Endometrial microvascular endothelial cells (primary cell): ENCODE data around the gene CDKN2D. TPM values are rescaled to one million over a fixed set of nuclear protein-coding genes. Genes with fewer than 3 reads are reported as not detected.
"Not testable (repeated sequence)": the region's sequence is repeated elsewhere in the genome, so short reads cannot be mapped to it uniquely, and the experiment has no call there.

Source experiments
- in situ Hi-C: cut with HindIII; loops from 2 replicates; pipeline ENCODE4 v1.10.0; 2017; ENCODE audit warnings: low sequenced_read_pairs, low pct_unique_long_range_greater_than_20kb; ENCODE audit errors: inconsistent ontology term
- total RNA-seq: library from RNA; depleted of rRNA; stranded (reverse); fragments of >200 nt; gene quantifications from one replicate; pipeline ENCODE4 v1.2.3, GENCODE V29; 2015; ENCODE audit errors: inconsistent ontology term

CDKN2D gene
- total RNA-seq, 1 donor from 2014 or later = 2.0 TPM

DNA sequence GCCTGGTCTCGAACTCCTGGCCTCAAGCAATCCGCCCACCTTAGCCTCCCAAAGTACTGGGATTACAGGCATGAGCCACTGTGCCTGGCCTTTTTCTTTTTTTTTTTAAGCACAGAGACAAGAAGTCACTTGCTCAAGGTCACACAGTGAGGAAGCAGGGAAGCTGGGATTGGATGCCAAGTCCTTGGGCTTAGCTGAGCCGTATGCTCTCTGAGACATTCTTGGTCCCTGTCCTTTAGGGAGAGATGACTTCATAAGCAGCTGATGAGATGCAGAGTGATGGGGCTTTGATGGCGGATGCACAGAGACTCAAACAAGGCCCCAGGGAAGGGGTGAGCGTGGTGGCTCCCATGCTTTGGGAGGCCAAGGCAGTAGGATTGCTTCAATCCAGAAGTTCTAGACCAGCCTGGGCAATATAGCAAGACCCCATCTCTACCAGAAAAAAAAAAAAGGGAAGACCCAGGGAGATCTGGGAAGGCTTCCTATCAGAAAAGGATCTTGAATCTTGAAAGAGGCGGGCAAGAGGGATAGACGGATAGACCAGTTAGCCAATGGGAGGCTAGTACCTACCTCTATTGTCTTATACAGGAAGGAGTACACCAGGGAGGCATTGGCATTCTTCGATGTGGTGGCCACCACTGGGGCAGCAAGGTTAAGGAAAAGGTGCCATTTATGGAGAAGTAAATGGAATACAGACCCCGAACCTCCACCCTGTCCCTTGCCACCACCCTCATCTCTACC is 14.4 kb upstream of the CDKN2D start:
- in situ Hi-C loops = no loop called here

DNA sequence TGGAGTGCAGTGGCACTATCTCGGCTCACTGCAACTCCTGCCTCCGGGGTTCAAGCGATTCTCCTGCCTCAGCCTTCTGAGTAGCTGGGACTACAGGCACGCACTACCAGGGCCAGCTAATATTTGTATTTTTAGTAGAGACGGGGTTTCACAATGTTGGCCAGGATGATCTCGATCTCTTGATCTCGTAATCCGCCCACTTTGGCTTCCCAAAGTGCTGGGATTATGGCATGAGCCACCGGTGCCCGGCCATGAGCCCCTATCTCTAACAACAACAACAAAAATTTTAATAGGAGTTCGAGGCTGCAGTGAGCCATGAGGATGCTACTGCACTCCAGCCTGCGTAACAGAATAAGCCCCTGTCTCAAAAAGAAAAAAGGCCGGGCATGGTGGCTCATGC is 13.3 kb upstream of the CDKN2D start:
- in situ Hi-C loops = no loop called here

DNA sequence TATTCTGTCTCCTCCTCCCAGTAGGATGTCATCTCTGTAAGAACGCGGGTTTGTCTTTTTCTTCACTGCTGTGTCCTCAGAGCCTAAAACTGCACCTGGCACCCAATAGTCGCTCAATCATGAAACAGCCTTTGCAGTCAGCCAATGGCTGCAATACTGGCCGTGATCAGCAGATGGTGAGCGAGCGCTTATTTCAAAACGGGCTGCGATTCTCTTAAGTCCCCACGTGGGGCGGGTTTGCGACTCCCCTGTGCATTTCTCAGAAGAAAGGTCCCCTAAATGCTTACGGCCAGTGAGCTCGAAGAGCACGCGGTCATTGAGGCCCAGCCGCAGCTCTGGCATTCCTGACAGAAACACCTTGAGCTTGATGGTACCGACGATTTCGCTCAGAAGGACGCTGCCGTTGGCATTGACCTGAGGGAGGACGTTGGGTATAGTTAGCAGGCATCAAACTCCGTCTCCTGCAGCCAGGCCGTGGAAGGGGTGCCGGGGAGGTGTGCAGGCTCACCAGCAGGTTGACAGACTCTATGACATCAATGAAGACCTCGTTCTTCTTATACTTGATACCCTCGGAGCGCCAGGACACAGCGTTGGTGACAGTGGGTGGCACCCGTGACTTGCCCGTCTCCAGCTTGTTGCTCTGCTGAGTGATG is 12.3 kb upstream of the CDKN2D start:
- in situ Hi-C loops = no loop called here

DNA sequence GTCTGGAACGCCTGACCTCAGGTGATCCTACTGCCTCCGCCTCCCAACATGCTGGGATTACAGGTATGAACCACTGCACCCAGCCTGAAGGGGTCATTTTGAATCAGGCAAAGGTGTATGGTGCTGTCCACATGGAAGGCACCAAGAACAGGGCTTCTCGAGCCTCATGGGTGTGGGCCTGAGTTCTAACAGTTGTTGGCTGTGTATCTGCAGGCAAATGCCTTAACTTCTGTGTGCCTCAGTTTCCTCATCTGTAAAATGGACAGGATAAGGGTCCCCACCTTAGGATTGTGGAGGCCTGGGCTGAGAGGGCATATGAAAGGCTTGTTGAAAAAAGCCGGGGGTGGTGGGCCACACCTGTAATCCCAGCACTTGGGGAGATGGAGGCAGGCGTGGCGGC is 9.2 kb upstream of the CDKN2D start:
- in situ Hi-C loops = no loop called here

DNA sequence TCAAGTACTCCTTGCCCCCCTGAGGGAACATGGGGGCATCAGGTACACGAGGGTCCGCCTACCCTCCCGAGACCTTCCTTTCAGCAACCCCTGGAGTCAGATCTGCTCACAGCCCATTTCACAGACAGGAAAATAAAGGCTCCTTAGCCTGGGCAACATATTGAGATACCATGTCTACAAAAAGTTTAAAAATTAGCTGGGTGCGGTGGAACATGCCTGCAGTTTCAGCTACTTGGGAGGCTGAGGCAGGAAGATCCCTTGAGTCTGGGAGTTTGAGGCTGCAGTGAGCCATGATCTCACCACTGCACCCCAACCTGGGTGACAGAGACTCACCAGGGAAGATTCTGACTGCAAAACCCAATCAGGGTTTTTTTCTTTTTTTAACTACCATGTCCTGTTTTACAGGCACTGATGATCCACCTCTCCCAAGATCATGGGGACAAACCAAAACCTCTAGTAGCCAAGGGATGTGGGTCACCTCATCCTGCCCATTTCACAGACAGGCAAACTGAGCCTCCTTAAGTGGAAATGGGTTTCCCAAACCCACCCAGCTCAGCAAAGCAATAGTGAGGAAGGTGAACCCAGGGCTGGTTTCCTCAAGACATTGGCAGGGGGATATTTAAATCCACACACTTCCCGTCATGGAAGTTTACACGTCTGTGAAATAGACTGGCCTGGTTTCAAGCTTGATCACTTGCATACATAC is 6.4 kb upstream of the CDKN2D start:
- in situ Hi-C loops = no loop called here

DNA sequence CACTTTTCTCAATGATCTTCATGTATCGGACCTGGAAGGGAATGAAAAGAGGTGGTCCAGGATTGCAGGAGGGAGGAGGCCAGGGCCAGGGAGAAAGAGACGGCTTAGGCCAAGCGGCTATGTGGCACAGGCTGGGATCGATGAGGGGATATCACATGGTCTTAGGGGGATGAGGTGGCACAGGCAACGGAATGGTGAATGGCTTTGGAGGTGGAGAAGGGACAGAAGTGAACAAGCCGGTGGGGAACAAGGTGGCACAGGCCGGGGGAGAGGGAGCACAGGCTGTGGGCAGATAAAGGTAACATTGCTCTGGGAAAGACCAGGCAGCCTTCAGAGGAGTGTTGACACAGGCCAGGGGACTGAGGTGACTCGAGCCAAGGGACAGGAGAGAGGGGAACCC is 5.7 kb upstream of the CDKN2D start:
- in situ Hi-C loops = no loop called here

DNA sequence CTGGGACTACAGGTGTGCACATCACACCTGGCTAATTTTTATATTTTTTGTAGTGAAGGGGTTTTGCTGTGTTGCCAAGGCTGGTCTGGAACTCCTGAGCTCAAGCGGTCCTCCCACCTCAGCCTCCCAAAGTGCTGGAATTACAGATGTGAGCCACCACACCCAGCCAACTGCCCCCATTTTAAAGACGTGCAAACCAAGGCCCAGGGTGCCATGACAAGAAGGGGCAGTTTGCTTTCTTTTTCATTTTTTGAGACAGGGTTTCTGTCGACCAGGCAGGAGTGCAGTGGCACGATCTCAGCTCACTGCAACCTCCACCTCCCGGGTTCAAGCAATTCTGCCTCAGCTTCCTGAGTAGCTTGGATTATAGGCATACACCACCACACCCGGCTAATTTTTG is 5.0 kb upstream of the CDKN2D start:
- in situ Hi-C loops = not testable (repeated sequence)

DNA sequence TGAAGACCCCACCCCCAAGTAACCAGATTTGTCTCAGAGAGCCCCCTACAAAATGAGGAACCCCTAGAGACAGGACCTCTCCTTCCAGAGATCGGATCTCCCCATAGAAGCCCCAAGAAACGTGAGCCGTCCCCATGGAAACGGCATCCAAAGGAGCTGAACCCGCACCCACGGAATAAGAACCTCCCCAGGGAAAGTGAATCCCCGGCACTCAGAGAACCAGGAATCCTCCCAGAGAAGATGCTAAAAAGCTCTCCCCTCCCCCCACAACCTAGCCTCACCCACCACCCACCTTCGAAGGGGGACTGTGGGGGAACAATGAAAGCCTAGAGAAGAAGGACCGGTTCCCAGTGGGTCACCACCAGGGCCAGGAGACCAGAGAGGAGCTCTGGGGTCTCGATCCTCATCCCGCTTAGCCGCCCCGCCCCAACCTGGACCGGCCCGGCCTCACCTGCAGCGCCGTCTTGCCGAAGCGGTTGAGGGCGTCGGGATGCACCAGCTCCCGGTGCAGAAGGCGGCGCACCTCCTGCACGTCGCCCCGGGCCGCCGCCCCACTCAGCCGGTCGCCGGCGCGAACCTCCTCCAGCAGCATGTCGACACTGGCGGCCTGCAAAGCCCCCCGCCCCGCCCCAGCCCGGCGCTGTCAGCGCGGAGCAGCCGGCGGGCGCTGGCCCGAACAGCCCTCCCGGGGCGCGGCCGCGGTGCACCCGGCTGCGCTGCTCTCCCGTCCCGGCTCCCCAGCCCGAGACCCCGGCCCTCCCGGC is 535 bp downstream of the CDKN2D start:
- in situ Hi-C loops = no loop called here

DNA sequence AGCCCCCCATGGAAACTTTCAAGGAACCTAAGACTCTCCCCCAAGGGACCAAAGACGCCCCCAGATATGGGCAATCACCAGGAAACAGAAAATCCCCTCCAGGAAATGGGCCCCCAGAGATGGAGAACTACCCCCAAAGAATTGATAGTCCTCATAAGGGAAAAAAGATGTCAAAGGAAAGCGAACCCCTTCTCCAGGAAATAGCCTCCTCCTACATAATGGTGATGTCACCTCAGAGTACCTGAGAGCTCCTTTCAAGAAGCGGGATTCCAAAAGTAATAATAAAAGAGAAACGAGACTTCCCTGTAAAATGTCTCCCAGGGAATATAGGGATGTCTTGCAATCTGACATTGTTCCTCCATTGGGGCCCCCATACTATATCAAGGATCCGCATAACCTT is 1.1 kb downstream of the CDKN2D start:
- in situ Hi-C loops = no loop called here

DNA sequence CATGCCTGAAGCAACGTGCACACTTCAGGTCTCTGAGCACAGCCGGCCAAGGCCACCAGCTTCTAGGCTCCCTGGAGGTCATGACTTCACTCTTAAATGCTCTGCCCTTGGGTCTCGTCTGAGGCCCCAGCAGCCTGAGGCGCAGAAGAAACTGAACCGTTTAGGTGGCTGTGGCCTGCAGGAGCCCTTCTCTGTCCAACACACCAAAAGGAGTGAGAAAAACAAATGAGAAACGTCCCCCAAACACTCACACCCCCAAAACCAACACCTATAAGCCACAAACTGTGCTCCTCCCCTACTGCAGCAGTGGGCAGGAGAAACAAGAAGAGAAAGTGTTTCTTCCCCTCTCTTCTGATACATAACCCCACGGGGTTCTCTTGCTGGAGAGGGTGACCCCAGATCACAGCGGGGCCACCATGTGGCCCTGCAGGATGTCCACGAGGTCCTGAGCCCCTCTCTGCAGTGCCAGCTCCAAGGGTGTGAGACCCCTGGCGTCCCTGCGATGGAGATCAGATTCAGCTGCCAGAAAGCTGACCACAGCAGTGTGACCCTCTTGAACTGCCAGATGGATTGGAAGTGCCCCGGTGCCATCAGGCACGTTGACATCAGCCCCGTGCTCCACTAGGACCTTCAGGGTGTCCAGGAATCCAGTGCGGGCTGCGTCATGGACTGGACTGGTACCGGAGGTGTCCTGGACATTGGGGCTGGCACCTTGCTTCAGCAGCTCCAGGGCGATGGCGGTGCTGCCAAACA is 1.9 kb downstream of the CDKN2D start:
- in situ Hi-C loops = no loop called here

DNA sequence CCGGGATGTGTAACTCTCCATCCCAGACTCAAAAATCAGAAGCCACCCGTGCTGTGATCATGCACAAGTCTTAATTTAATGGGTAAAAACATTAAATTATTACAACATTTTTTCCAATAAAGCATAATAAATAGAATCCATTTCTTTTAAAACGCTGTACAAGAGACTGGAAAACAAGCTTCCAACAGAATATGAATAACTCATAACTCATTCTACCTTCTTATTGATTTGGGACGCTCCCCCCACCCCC is 2.4 kb downstream of the CDKN2D start:
- in situ Hi-C loops = no loop called here

DNA sequence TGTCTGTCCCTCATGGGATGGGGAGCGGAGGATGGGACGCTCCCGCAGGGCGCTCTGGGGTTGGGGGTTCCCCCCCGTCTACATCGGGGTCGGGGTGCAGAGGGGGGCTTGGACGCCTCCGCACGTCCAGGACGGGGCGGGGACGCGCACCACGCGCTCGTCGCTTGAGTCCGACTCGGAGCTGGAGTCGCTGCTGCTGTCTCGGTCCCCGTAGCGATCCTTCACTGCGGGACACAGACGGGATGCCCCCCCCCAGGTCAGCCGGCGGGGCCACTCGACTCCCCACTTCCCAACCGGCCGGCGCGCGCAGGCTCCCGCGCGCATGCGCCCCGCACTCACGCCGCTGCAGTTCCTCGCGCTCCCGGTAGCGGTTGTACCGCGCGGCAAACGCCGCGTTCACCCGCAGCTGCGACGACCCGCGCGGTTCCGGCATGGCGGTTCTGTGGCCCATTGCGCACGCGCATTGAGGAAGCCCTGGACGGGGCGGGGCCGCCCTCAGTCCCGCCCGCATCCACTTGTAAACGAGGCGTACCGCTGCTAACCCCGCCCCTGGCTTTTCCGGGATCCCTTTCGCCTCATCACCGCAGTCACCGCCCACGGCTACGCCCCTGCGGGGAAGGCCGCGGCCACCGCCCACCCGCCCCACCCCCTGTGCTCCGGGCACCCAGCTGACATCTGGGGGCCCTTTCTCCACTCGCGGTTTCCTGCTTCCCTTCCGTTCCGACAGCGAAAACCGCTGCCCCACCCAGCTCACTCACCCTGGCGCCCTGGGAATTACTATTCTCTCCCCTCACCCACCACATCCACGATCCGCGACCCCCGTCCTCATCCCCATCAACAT is 3.0 kb downstream of the CDKN2D start, which contains the start of gene KRI1:
TSS of gene KRI1 (minus strand) at position 444 of the 841 bp plus-strand sequence. CDS start at position 433, 11 bp downstream.
- in situ Hi-C loops = no loop called here

DNA sequence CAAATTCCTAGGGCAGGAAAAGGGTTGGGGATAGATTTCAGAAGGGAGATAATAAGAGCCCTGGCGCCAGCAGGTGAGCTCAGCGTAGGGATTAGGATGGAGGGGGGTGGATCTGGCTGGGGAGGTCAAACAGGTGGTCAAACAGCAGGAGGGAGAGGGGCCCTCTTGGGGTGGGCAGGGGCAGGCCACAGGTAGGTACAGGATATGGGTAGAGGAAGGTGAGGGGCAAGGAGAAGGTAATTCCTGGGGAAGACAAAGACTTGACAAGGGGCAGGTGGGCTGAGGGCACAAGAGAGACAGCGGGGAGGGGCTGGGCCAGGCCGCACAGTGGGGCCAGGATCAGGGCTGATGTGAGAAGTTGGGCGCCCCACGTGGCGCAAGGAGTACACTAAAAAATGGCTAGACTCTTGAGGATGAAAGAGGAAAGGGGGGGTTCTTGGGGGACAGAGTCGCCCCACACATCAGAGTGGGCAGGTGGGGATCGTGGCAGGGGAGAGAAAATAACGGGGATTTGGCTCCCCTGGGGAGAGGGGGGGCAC is 3.7 kb downstream of the CDKN2D start:
- in situ Hi-C loops = no loop called here

DNA sequence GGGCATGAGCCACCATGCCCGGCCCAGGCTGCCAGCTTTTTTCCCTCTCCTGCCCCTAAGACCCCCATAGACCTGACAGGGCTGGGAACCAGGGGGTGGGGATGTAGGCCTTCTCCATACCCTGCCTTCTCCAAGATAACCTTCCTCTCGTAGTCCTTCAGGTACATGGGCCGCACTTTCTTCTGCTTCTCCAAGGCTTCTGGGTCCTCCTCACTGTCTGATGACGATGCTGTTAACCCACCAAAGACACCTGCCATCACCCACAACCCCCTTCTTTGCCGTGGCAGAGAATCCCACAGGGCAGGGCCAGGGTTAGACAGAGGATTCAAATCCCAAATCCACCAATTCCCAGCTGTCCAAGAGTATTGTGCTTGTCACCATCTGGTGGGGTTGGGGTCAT is 6.2 kb downstream of the CDKN2D start:
- in situ Hi-C loops = no loop called here

DNA sequence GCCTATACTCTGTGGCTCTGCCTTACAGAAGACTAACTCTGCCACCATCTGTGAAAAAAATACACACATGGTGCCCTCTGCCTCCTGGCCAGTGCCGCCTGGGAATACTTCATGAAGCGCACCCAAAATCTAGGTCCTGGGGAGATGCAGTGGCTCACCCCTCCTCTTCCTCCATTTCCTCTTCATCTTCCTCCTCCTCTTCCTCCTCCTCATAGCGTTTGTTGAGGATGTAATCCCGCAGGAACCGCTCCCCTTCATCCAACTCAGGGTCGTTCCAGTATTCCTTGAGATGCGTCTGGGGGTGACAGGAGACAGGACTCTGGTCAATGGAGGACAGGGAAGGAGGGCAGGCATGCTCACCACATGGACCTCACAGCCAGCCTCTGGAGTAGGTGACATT is 8.6 kb downstream of the CDKN2D start:
- in situ Hi-C loops = no loop called here

DNA sequence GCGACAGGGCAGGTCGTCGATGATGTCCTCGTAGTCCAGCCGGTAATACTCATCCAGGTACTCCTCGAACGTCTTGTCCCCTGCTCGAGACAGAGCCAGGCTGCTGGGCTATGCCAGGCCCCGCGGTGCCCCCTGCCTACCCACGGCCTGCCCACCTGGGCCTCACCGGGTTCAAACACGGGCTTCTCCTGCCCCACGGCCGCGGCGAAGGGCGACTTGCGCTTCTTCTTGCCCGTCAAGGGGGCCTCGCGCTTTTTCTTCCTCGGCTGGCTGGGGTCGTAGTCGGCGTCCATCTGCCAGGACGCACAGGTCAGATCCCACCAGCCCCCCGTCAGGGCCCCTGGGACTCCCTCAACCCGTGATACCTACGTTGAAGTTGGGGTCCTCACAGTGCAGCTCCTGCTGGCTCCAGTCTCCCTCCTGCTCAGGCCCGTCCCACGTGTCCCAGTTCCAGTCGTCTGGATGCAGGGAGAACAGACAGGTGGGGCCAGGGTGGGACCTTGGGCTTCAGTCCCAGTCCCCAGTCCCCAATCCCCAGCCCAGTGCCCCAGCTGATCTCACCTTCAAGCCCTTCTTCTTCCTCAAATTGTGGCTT is 11.1 kb downstream of the CDKN2D start:
- in situ Hi-C loops = no loop called here

DNA sequence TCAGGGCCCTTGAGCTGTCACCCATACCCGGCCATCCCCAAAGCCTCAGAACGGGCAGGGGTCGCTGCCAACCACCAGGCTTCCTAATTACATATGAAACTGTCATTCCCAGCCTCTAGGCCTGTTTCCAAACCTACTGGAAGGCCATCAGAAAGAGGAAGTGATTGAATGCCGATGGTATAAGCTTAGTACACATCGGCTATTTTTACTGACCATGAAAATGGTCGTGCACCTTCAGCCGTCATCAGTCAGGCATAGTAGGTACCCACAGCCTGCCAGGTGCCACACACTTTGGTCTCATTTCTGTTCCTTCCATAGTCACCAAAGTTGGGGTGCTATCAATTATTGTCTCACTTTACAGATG is 13.2 kb downstream of the CDKN2D start:
- in situ Hi-C loops = no loop called here
